SK-N-SH treated with all-trans-retinoic acid at 6 μM for 48 hours (cell line): Measurements from ENCODE around the gene MTCL1.

Source experiments
- GLIS3 ChIP-seq: fragments of 250-450 bp; sonication (Bioruptor Pico); IDR thresholded peaks from 2 replicates; pipeline ENCODE4 v1.5.0; 2020; ENCODE audit warnings: mild to moderate bottlenecking, moderate library complexity
- ZNF565 ChIP-seq: fragments of 450-650 bp; formaldehyde crosslinking; conservative IDR thresholded peaks from 2 replicates; pipeline ENCODE4 v1.5.0; 2020; ENCODE audit warnings: low read depth, mild to moderate bottlenecking, moderate library complexity

DNA sequence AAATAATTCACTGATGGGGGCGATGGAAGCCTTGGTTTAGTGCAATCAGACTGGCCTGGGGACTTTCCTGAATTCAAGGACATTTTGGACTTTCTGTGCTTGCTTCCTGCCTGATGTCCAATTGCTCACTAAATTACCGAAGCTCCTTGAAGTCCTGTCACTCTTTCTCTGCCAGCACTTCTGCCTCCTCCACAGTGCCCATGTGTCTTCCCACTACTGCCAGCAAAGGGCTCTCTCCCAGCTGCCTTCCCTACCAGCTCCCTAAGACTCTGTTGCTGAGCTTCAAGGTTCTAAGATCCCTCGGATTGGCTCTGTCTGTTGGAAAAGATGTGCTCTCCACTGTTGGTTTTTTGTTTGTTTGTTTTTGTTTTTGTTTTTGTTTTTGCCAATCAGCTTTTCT is 158.1 kb downstream of the MTCL1 start:
- TF ChIP-seq GLIS3 (CRISPR knock-in tag) (no peak), ZNF565 (CRISPR knock-in tag) (no peak)
